ENCODE data around the gene MRPS22. TPM values are rescaled to one million over a fixed set of nuclear protein-coding genes. Genes with fewer than 3 reads are reported as not detected.

MRPS22 gene
- total and polyA plus RNA-seq, 2 experiments from 2014 or later: 63.4 to 89.2 TPM

GRCh38 chr3:139353920-139354556, 10.2 kb downstream of the MRPS22 start:
- H3K27me3 ChIP-seq: no peaks in the 10 kb centered on the region
- TF ChIP-seq CTCF (IDR thresholded peaks at IDR 0.05; ENCODE audit: low read depth, low read length): peak; percentile 93
- peak overlapping the region; percentile 39 for H3K27ac ChIP-seq
- no peaks in the 10 kb centered on the region for H3K9me3 ChIP-seq (ENCODE audit: low read depth)
- H3K4me3 ChIP-seq: no peak overlapping the region
- no peaks in the 10 kb centered on the region for H3K4me1 ChIP-seq (ENCODE audit: low read depth)
- DNase-seq (ENCODE audit: low read depth in 1 of 2, low spot score in 1 of 2): peak; percentile 56 to 75
- peaks cover 89% of the 10 kb centered on the region for H3K36me3 ChIP-seq

- DNase-seq (ENCODE audit: low read depth in 1 of 2, low spot score in 1 of 2): no peak
- no peaks in the 10 kb centered on the region for H3K27me3 ChIP-seq
- peaks cover 94% of the 10 kb centered on the region for H3K36me3 ChIP-seq
- H3K9me3 ChIP-seq (ENCODE audit: low read depth): no peaks in the 10 kb centered on the region
- TF ChIP-seq CTCF (IDR thresholded peaks at IDR 0.05; ENCODE audit: low read depth, low read length): no peak
- no peak overlapping the region for H3K4me3 ChIP-seq
- H3K4me1 ChIP-seq (ENCODE audit: low read depth): no peaks in the 10 kb centered on the region
- H3K27ac ChIP-seq: peak overlapping the region; percentile 39
These were observed 10.8 kb downstream of the MRPS22 start for GRCh38 chr3:139354661-139355060.

- DNase-seq (ENCODE audit: low read depth in 1 of 2, low spot score in 1 of 2): peak in 1 of 2 donors; percentile 55
- no peaks in the 10 kb centered on the region for H3K9me3 ChIP-seq (ENCODE audit: low read depth)
- TF ChIP-seq CTCF (IDR thresholded peaks at IDR 0.05; ENCODE audit: low read depth, low read length): no peak
- H3K27ac ChIP-seq: peak overlapping the region; percentile 36
- H3K4me1 ChIP-seq (ENCODE audit: low read depth): no peaks in the 10 kb centered on the region
- H3K4me3 ChIP-seq: no peak overlapping the region
- peaks cover 93% of the 10 kb centered on the region for H3K36me3 ChIP-seq
- no peaks in the 10 kb centered on the region for H3K27me3 ChIP-seq
These were observed 11.7 kb downstream of the MRPS22 start for GRCh38 chr3:139355476-139355875.

GRCh38 chr3:139355891-139356290, 12.1 kb downstream of the MRPS22 start:
- Histone ChIP-seq H3K36me3 (peaks cover 93% of the 10 kb centered on the region), H3K27me3 (no peaks in the 10 kb centered on the region), H3K27ac (peak overlapping the region; percentile 36), H3K9me3 (ENCODE audit: low read depth) (no peaks in the 10 kb centered on the region), H3K4me1 (ENCODE audit: low read depth) (no peaks in the 10 kb centered on the region), H3K4me3 (no peak overlapping the region)
- no peak for DNase-seq (ENCODE audit: low read depth in 1 of 2, low spot score in 1 of 2)
- no peak for TF ChIP-seq CTCF (IDR thresholded peaks at IDR 0.05; ENCODE audit: low read depth, low read length)

- no peak for TF ChIP-seq CTCF (IDR thresholded peaks at IDR 0.05; ENCODE audit: low read depth, low read length)
- Histone ChIP-seq H3K4me1 (ENCODE audit: low read depth) (no peaks in the 10 kb centered on the region), H3K4me3 (no peak overlapping the region), H3K27me3 (no peaks in the 10 kb centered on the region), H3K9me3 (ENCODE audit: low read depth) (no peaks in the 10 kb centered on the region), H3K36me3 (peaks cover 95% of the 10 kb centered on the region), H3K27ac (no peak overlapping the region)
- no peak for DNase-seq (ENCODE audit: low read depth in 1 of 2, low spot score in 1 of 2)
These were observed 14.1 kb downstream of the MRPS22 start for GRCh38 chr3:139357899-139358298.
